CD1c-positive myeloid dendritic cell (primary cell): ENCODE measurements around the gene AFM.

ENCODE experiments used
- DNase-seq: peaks from one replicate; pipeline ENCODE4 v3.0.0-alpha.2; 2016; ENCODE audit errors: extremely low spot score

The AFM gene

DNA sequence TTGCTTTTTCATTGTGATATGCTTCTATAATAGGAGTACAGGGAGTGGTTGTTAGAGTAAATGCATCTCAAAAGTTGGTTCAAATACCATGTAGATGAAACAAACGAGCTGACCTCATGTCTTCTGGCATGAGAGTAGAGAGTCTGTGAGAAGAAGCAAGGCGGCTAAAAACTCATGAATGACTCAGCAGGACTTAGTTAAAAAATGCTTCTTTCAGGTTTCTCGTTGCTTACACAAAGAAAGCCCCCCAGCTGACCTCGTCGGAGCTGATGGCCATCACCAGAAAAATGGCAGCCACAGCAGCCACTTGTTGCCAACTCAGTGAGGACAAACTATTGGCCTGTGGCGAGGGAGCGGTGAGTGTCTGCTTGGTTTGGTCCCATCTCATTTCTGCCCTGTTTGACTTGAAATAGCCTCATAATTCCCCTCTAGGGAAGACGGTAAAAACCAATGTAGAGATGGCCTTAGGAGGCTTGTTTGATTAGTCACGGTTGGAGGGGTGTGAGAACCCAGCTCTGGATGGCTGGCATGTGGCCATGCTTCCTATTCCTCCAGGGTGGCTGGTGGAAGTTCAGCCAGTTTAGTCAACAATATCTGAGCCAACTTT lies 31.0 kb upstream of the AFM start:
- DNase-seq, result no peak

DNA sequence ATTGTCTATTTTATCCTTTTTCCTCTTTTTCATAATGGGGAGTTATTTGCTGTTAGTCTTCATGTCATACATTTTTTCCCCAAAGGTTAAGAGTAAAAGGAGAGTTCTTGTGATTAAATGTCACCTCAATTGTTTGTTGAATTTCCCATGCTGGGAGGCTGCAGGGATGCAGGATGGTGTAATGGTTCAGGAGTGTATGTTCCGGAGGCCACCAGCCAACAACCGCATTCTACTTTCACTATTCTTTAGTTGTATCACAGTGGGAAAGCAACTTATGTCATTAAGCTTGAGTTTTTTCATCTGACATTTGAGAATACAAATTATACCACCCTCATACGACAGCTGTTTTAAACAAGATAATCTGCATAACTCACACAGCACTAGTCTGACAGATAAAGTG lies 30.1 kb upstream of the AFM start:
- DNase-seq, result no peak

DNA sequence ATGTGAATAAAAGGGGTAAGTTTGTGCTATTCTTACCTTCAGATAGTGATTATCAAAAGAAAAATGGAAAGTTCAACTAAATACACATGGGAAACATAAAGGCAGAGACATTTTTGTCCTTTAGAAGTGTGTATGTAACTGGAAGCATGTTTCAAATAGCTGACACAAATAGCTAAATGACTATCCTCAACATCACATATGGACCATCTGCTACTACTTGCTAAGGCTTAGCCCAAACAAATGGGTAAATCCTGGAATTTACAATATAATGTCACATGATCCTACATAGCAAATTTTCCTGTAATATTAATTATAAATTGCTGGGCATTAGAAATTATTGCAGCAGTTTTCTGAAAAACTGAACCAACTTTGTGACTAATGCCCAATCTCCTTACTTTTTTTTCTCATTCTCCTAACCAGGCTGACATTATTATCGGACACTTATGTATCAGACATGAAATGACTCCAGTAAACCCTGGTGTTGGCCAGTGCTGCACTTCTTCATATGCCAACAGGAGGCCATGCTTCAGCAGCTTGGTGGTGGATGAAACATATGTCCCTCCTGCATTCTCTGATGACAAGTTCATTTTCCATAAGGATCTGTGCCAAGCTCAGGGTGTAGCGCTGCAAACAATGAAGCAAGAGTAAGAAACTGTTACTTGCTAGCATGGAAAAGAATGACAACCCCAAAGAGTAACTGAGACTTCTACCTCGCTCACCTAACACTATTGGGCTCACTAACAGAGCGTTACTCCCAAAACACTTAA lies 29.4 kb upstream of the AFM start:
- DNase-seq, result no peak

DNA sequence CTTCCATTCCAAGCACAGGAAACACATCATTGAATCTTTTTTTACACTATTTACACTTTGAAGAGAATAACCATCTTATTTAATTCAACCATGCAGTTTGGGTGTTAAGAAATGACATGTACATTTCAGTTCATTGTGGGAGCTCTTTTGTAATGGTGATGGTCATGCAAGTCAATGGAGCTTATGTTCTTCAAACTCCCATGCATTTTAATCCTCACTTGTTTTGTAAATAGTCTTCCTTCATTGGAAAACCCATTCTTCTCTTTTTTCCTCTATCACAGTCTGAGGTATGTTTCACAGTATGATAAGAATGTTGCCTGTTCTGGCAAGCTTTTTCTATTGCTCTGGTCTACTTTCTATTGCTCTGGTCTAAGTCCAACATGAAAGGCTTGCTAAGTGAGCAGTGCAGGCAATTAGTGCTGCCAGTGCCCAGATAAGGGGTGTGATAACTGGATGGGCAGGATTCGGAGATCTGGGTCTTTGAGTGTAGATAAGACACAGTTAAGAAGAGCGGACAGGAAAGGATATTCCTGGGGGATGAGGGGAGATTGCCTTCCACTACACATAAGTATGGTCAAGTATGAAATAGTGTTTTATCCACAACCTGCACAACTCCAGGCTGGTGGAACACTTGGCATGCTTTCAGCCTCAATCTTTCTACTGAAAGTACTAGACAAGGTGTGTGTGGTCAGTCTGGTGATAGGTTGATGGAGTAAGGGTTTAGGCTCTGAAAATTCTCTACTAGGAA lies 28.4 kb upstream of the AFM start:
- no peak for DNase-seq

DNA sequence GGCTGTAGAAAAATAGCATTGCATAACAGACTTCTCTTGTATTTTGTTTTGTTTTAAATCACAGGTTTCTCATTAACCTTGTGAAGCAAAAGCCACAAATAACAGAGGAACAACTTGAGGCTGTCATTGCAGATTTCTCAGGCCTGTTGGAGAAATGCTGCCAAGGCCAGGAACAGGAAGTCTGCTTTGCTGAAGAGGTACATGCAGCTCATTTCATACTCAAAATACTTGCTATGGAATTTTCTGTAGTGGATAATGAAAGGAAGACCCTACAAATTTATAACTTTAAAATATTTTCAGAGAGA lies 27.9 kb upstream of the AFM start:
- DNase-seq, result no peak

DNA sequence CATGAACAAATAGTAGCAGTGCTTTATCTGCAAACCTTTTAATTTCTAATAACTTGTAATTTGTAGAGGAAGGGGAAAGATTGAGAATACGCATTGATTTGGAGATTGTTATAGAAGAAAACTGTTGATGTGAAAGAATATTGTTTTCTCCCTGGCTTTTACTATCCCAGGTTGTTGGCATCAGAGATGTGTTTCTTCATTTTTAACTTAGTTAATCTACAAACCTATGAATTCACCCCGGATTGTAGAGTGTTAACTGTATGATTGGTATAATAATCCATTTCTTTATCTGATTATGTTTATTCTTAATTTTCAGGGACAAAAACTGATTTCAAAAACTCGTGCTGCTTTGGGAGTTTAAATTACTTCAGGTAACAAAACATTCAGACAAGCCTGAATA lies 26.6 kb upstream of the AFM start:
- DNase-seq, result no peak

DNA sequence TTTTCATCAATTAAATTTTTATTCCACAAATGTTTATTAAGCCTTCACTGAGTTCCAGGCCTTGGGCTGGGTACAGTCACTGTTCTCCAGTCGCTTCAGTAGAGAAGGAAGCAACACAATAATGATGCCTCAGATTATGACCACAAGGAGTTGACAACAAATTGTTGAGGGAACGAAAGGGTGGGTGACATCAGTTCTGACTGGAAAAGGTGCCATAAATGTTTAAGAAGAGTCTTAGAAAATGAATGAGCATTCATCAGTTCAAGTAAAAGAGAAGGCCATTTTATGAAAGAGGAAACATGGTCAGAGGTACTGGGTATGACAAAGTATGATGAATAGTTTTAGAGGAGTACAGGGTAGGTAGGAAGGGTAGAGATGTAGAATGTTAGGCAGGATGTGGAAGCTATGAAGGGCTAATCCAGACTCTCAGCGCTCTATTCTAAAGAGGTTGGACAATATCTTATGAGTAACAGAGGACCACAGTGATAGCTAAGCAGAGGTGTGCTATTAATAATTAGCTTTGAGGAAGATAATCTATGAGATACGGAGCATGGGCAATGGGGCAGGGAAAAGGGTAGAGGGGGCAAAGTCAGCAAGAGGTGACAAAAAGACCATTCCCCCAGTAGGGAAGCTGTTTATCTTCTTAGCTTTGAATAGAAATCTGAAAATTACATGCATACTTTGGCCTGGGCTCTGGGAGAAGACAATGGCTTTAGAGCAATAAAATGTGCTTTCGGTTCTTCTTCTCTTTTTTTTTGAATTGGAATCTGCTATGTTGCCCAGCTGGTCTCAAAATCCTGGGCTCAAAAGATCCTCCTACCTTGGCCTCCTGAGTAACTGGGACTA lies 25.1 kb upstream of the AFM start:
- no peak for DNase-seq

DNA sequence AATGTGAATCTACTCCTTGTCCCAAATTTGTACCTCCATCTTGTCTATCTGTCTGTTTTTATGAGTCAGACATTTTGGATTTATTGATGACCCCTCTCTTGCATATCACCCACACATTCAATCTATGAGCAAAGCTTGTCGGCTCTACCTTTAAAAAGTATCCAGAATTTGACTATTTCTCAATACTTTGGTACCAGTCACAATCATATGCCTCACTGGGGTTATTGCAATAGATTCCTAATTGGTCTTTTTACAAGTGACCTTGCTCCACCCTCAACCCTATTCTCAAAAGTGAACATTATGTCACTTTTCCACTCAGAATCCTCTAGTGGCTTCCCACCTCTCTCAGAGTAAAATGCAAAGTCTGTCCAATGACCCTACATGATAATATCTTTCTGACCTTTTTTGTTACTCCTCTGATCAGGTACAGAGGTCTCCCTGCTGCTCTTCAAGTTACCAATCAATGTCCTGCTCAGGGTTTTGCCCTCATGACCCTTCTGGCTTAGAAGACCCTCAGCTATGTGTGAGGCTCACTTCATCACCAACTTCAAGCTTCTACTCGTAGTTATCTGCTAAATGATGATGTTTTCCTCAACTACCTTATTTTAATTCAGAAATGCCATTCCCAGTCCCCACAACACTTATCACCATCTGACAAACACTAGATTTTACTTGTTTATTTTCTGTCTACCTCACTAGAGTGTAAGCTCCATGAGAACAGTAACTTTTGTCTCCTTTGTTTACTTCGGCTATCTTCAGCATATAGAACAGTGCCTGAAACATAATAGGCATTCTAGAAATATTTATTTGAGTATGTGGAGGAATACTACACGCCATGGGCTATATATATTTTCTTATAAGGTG lies 23.1 kb upstream of the AFM start:
- DNase-seq, result no peak

DNA sequence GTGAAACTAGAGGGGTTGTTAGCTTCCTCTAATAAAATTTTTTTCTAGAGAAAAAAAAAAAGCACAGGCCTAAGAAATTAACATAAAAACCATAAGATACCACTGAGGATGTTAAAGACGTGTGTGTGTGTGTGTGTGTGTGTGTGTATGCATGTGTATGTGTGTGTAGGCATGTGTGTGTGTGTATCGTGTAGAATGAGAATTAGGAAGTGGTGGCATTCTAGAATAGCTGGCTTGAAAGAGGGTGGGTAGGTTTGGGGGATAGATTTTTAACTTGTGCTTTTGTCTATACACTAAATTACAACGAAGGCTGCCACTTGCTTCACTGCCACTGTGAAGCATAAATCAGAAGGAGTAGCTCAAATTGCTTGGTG lies 22.5 kb upstream of the AFM start:
- no peak for DNase-seq

DNA sequence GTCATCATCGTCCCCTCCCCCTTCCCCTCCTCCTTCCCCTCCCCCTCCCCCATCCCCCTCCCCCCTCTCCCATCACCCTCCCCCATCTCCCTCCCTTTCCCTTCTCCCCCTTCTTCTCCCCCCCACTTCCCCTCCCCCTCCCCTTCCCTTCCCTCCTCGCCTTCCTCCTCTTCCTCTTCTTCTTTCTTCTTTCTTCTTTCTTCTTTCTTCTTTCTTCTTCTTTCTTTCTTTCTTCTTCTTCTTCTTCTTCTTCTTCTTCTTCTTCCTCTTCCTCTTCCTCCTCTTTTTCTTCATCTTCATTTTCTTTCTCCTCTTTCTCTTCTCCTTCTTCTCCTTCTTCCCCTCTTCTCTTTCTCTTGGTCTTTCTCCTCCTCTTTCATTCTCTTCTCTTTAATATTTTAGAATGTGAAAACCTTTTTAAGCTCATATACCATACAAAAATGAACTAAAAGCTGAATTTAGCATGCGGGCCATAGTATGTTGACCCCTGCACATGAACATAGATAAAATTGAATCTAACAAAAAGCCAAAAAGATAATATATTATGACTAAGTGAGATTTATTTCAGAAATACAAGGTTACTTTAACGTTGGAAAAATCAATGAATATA lies 20.5 kb upstream of the AFM start:
- no peak for DNase-seq

DNA sequence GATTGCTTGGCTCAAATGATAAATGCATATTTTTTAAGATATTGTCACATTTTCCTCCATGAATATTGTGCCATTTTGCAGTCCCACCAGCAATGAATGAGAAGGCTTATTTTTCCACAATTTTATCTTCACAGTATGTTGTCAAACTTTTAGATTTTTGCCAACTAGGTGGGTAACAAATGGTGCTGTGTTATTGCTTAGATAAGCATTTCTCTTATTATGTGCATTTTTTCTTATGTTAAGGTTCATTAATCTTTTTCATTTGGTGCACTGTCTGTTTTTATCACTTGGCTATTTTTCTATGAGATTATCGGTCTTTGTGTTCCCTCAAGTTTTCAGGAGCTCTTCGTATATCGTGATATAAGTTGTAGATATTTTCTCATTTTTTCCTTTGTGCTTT lies 13.4 kb upstream of the AFM start:
- DNase-seq, result no peak

DNA sequence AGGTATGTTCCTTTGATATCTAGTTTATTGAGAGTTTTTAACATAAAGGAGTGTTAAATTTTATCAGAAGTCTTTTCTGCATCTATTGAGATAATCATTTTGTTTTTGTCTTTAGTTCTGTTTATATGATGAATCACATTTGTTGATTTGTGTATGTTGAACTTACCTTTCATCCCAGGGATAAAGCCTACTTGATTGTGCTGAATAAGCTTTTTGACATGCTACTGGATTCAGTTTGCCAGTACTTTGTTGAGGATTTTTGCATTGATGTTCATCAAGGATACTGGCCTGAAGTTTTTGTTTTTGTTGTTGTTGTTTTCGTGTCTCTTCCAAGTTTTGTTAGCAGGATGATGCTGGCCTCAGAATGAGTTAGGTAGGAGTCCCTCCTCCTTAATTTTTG lies 10.8 kb upstream of the AFM start:
- DNase-seq, result no peak

DNA sequence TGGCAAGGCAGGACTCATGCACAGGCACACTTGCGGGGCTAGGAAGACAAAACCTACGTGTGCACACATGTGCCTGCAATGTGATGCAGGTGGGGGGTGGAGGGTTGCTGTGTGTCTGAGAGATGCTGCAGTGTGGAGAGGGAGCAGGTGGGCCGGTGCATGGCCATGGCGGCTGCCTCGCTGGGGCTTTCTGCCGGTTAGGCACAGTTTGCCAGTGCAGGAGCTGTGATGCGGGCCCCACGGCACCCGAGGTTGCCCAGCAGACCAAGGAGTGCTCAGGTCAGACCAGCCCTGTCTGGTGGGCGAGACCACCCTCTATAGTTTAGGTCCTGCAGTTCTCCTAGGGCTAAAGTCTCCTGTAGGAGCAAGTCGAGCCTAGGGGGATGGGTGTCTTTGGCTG lies 4.4 kb upstream of the AFM start:
- DNase-seq, result no peak

DNA sequence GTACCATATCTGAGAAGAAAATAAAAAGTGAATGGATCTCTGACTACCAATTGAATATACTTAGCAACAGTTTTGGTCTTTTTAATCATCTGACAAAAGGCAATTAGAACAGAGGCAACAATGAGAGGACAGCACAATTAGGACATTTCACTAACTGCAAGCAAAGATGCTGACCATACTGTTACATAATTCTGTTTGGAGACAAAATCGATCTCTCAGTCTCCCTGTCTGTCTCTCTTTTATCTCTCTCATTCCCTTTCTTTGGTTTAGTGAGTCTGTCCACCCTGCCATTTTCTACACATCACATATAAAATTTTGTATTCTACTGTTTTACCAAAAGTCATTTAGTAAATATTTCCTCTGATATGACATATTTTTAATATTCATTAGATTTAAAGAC lies 2.2 kb upstream of the AFM start:
- DNase-seq, result no peak

DNA sequence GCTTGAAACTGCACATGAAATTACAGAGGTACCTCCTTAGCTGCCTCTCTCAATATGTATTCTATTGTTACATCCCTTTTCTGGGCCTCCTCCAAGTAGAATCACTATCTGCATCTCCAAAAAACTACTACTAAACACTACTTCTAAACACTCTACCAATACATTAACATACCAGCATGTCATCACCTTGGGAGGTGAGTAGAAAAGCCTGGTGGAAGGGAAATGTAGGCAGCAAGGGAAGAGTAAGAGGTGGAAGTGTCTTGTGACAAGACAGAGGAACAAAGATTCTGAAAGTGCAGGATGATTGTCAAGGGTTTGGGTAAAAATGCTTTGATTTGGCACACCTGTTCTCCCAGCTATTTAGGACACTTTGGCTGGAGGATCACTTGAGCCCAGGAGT lies 3.5 kb downstream of the AFM start:
- DNase-seq, result no peak

DNA sequence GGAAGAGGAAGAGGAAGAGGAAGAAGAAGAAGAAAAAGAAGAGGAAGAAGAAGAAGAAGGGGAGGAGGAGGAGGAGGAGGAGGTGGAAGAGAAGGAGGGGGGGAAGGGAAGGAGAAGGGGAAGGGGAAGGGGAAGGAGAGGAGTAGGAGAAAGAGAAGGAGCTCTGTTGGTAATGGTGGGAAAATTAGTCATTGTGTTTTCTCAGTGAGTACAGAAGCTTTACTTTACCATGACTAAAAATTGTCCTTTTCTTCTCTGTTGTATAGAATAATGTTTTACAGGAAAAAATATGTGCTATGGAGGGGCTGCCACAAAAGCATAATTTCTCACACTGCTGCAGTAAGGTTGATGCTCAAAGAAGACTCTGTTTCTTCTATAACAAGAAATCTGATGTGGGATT lies 4.1 kb downstream of the AFM start:
- DNase-seq, result no peak

DNA sequence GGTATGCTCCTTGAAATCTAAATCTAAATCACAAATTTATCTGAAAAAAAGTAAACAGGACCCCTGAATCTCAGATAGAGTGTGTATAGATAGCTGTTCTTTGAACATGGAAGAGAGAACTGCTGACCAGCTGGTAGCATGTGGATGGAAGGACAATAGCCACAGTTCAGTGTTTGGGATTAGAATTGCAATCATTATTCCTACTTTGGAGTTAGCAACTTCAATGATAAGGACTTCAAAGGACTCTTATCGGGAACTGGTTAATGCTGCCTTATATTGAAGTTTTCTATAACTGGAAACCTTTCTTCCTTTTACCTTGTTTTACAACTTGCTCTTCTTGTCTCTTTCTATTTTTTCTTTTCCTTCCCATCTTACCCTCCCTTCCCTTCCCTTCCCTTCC lies 5.0 kb downstream of the AFM start:
- no peak for DNase-seq

DNA sequence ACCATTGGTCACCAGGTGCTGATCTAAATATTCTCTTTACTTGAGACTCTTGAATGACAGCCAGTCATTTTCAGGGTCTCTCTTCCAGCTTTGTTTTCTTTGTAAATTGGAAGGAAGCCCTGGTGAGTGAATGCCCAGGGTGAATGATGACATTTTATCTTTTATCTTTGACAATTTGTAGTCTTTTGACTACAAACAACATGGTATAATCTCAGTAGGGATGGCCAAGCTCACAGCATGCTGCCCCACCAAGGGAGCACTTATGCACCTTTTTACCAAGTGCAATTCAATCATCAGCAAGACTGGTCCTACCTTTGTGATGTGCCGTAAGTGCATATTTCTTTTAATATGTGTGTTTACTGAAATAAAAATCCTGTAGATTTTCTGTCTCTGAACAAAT lies 5.7 kb downstream of the AFM start:
- DNase-seq, result no peak

DNA sequence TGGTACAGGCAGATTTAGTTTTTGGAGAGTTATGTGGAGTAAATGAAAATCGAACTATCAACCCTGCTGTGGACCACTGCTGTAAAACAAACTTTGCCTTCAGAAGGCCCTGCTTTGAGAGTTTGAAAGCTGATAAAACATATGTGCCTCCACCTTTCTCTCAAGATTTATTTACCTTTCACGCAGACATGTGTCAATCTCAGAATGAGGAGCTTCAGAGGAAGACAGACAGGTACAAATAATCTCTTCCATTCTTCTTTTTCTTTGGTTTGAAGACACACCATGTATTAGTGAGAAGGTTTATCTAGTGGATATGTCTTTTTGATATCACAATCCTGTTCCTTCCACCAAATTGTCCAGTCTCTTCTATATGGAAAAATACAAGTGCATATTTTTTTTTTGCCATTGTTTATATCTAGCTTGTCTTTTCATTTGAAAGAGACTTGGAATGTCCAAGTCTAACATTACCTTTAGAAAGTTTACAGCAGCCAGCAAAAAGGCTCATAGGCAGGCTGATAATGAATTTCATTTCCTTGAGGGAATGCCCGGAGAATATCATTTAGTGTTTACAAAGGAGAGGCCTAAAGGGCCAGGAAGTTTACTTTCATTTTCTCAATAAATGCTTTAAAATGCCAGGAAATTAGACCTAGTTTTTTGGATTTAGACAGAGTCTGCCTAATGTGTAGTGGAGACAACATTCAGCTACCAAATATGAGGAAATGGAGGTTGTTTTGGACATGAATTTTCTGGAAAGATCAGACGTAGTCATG lies 18.6 kb downstream of the AFM start:
- DNase-seq, result no peak

DNA sequence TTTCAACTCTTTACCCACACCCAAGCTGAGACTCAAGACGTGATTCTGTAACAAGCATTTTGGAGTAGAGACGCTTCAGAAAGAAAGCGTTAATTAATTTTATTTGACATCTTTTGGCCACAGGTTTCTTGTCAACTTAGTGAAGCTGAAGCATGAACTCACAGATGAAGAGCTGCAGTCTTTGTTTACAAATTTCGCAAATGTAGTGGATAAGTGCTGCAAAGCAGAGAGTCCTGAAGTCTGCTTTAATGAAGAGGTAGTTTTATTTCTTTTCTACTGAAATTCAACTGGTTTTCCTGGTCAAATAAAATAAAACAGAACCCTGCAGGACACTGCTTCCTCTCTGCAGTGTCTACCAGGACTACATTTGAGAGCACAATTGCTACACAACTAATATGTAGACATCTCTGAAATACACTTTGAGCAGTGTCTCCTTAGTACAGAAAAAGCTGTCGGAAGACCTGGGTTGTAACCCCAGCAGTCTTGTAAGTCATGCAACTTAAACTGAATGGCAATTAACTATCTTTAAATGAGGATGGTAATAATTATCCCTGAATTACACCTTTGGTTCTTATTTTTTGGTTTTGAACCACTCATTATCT lies 20.2 kb downstream of the AFM start:
- DNase-seq, result no peak
